Skeletal muscle cell (primary cell): ENCODE measurements around the gene SNX32.
"Not testable (repeated sequence)": the region's sequence is repeated elsewhere in the genome, so short reads cannot be mapped to it uniquely, and the experiment has no call there.

Experiments
- DNase-seq: peaks from one replicate; pipeline ENCODE4 v3.0.0-alpha.2; 2010; ENCODE audit warnings: low read depth
- H3K4me3 ChIP-seq: 2 replicates; pipeline ENCODE4 v1.5.1; 2011; ENCODE audit warnings: low read depth, mild to moderate bottlenecking, control low read depth, low read length, moderate library complexity

The SNX32 gene

DNA sequence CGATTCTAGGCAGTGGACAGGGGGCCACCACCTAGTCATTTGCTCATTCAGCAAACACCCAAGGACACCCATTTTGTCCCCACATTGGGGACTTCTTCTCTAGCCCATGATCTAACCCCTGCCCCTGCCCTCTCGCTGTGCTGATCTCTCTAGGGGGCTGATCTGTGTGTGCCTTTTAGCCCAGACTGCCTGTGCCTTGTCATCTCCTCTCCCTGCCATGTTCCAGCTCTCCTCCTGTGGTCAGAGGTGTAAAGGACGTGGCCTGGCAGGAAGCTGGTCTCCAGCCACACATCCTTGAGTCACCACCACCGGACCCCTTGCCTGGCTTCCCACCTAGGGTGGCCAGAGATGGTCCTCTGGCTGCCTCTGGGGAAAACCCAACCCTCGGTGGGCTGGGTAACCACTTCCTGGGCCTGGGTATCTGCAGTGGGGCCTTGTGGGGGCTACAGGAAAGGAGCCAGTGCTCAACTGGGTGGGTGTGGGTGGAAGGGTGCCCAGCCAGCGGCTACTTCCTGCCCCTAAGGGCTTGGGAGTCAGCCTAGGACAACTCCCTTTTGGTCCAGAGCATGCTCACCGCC lies 47.2 kb downstream of the SNX32 start:
- no peak for DNase-seq
- H3K4me3 ChIP-seq = no peak overlapping the region

DNA sequence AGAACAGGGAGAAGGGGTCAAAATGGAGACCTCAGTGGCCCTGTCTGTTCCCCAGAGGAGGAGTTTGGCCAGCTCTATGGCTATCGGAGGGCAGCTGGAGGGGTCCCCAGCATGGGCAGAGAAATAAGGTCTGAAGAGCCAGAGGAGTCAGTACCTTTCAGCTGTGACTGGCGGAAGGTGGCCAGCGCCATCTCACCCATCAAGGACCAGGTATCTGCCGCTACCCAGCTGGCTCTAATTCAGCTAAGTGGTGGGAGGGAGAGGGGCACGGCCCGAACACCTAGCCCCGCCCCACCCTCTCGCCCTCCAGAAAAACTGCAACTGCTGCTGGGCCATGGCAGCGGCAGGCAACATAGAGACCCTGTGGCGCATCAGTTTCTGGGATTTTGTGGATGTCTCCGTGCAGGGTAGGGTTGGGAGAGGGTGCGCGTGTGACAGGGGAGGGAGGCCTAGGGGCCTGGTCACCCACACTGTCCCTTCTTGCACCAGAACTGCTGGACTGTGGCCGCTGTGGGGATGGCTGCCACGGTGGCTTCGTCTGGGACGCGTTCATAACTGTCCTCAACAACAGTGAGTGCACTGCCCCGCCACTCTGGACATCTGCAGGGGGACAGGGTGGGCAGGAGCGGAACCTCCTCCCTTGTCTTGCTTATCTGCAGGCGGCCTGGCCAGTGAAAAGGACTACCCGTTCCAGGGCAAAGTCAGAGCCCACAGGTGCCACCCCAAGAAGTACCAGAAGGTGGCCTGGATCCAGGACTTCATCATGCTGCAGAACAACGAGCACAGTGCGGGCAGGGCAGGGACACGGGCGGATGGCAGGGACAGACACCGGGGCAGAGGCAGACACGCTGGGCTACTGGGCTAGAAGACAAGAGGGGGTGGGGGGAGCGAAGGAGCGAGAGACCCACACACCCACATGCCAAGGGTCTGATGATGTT lies 48.6 kb downstream of the SNX32 start:
- H3K4me3 ChIP-seq = no peak overlapping the region
- no peak for DNase-seq

GRCh38 chr11:65883058-65883761 lies 49.4 kb downstream of the SNX32 start:
- no peak for DNase-seq
- H3K4me3 ChIP-seq = no peak overlapping the region

- no peak for DNase-seq
- H3K4me3 ChIP-seq = no peak overlapping the region
These were observed 50.3 kb downstream of the SNX32 start for GRCh38 chr11:65883786-65884715.

- DNase-seq = no peak
These were observed 50.9 kb downstream of the SNX32 start for GRCh38 chr11:65884716-65885092.

DNA sequence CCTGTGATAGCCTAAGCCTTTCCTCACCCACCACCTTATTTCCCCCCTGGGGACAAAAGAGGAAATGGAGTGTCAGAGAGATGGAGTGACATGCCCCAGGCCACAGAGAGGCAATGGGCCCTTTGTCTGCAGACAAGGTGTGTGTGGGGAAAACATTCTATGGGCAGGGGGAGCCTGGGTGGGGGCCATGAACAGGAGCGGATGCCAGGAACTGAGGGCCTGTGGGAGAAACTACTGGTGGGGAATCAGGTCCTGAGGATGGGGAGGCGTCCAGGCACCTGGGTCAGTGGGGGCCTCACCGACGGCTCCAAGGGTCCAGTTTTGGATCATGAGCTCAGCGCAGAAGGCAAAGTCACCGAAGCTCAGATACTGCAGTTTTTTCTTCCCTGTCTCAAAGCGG lies 51.5 kb downstream of the SNX32 start:
- DNase-seq = no peak
- no peak overlapping the region for H3K4me3 ChIP-seq

More at GRCh38 chr11:65884716-65885092, 50.9 kb downstream of the SNX32 start:
- no peak overlapping the region for H3K4me3 ChIP-seq

GRCh38 chr11:65885808-65886536 lies 52.2 kb downstream of the SNX32 start:
- DNase-seq = no peak
- no peak overlapping the region for H3K4me3 ChIP-seq

DNA sequence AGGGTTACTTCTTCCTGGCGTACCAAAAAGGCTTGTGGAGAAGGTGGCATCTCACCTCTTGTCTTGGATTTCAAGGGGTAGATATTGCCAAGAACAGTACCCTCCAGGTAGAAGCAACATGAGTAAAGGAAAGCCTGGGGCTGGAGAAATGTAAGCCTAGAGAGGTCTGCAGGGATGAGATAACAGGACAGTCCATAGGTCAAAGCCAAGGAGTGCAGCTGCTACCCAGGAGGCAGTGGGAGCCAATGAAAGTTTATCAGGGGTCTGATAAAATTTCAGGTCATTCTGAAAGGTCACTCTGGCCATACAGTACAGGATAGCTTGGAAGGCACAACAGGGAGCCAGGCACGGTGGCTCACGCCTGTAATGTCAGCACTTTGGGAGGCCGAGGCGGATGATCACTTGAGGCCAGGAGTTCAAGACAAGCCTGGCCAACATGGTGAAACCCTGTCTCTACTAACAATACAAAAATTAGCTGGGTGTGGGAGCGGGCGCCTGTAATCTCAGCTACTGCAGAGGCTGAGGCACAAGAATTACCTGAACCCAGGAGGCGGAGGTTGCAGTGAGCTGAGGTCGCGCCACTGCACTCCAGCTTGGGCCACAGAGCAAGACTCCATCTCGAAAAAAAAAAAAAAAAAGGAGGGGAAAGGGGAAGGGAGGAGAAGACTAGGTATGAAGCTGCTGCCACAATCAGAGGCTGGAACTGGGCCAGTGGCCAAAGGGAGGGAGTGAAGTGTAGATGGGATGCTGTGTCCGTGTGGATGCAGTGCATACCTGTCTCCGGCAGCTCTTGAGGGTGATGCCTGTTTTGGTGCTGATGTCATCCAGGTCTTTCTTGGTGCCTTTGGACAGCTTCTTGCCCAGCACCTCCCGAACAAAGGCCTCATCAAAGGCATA lies 53.3 kb downstream of the SNX32 start:
- DNase-seq = no peak
- peak overlapping the region; percentile 83 for H3K4me3 ChIP-seq

- H3K4me3 ChIP-seq = peak overlapping the region; percentile 83
These were observed 54.0 kb downstream of the SNX32 start for GRCh38 chr11:65887723-65888162.

GRCh38 chr11:65888163-65888814 lies 54.5 kb downstream of the SNX32 start, which contains the start of gene FIBP:
Gene FIBP (minus strand): TSS chr11:65888471. CDS start chr11:65888418, 53 bp downstream.
- DNase-seq = peak; percentile 90
- peak within 1 kb of the TSS; percentile 83 for H3K4me3 ChIP-seq

More at GRCh38 chr11:65887723-65888162, 54.0 kb downstream of the SNX32 start:
- no peak for DNase-seq

DNA sequence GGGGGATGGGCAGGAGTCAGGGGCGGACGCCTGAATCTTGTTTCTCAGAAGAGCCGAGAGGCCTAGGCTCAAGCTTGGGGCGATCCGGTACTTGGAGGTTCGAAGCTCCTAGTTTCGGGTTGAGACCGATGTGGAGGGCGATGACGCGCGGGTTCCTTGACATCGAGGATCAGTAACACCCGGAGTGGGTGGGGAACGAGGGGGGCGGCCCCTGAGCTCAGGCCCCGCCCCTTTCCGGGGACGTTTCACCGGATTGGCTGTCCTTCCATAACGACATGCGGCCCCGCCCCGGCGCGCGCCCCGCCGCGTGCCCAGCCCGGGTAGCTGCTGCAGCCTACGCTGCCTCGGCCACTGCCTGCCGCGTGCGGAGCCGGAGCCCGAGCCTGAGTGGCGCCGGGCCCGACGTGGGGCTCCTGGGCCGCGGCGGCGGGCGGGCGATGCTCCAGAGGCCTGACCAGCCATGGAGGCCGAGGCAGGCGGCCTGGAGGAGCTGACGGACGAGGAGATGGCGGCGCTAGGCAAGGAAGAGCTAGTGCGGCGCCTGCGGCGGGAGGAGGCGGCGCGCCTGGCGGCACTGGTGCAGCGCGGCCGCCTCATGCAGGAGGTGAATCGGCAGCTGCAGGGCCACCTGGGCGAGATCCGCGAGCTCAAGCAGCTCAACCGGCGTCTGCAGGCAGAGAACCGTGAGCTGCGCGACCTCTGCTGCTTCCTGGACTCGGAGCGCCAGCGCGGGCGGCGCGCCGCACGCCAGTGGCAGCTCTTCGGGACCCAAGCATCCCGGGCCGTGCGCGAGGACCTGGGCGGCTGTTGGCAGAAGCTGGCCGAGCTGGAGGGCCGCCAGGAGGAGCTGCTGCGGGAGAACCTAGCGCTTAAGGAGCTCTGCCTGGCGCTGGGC lies 56.8 kb downstream of the SNX32 start, which contains the start of gene CCDC85B:
TSS of gene CCDC85B (plus strand) at position 350 of the 895 bp plus-strand sequence. CDS start at position 461, 111 bp downstream.
- DNase-seq = peak; percentile 87
- peak within 1 kb of the TSS; percentile 62 for H3K4me3 ChIP-seq

- peak overlapping the region; percentile 62 for H3K4me3 ChIP-seq
- no peak for DNase-seq
These were observed 57.7 kb downstream of the SNX32 start for GRCh38 chr11:65891219-65892136.

DNA sequence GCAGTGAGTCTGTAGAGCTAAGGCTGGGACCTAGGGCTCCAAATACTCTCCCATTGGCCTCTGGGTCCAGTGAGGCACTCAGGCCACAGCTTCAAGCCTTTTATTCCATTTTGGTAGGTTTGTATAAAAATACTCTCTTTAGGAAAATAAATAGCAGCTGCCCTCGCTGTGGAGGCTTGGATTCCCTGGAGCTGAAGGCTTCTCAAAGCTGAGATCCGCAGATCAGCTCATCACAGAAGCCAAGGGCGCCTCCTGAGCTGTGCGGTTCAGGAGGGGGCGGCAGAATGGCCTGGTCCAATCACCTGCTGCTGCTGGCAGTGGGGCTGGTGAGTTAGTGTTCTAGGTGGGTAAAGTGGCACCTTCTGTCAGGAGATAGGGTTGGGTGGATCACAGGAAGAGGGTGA lies 58.4 kb downstream of the SNX32 start:
- DNase-seq = not testable (repeated sequence)

GRCh38 chr11:65892661-65893317 lies 59.0 kb downstream of the SNX32 start:
- no peak for DNase-seq
- no peak overlapping the region for H3K4me3 ChIP-seq

More for the DNA sequence above, 58.4 kb downstream of the SNX32 start:
- H3K4me3 ChIP-seq = peak overlapping the region; percentile 62
